ENCODE data around the gene TFCP2L1.
"Not testable (repeated sequence)": the region's sequence is repeated elsewhere in the genome, so short reads cannot be mapped to it uniquely, and the experiment has no call there.

Gene TFCP2L1

GRCh38 chr2:121295911-121296650, 11.1 kb upstream of the TFCP2L1 start:
- no peak for DNase-seq (ENCODE audit: low read depth in 3 of 3)

GRCh38 chr2:121294881-121295840, 10.2 kb upstream of the TFCP2L1 start:
- DNase-seq (ENCODE audit: low read depth in 3 of 3) = no peak

DNA sequence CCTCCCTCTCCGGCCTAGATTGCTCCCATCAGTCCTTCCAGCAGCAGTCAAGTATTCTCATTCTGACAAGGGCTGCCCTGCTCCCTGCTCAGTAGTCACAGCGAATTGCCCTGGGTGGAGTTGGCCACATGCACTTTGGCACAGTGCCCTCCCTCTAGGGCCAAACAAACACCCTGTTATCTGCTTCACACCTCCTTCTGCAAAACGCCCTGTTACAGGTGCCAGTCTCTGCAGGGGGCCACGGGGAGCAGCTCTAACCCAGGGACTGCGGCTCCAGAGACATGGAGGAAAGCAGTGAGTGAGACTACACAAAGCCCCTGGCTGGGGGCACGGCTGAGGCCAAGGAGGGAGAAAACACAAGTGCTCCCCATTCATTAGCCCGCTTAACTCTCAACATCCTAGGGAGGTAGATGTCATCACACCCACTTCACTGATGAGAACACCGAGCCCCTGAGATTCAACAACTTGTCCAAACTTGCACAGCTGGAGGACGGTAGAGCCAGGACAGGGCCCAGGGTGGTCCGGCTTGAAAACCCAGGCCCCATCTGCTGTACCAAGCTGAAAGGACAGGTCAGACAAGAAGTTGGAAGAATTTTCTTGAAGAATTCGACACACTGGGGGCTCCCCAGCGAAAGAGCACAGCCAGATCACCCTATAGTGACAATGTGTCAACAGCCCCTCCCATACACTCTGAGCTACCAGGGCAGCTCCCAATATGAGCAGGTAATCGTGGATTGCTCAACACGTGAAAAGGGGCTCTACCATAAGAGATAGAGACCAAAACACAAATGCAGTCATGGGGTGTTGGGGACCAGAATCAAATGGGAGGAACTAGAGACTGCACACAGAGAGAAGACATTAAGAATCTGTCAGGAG, 8.7 kb upstream of the TFCP2L1 start:
- no peak for DNase-seq (ENCODE audit: low read depth in 3 of 3)

DNA sequence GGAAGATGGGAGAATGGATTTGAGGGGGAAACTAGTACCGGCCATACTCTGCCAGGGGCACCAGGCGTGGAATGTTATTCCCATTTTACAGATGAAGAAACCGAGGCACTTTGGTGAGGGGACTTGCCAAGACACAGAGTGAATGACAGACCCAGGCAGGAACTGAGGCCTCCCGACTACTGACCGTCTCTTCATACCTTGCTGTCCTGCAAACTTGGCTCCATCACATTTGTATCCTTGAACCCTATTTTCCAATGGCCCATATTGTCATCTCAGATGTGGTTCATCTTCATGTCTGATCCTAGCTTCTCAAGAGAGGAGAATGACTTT, 6.2 kb upstream of the TFCP2L1 start:
- DNase-seq (ENCODE audit: low read depth in 3 of 3) = no peak

DNA sequence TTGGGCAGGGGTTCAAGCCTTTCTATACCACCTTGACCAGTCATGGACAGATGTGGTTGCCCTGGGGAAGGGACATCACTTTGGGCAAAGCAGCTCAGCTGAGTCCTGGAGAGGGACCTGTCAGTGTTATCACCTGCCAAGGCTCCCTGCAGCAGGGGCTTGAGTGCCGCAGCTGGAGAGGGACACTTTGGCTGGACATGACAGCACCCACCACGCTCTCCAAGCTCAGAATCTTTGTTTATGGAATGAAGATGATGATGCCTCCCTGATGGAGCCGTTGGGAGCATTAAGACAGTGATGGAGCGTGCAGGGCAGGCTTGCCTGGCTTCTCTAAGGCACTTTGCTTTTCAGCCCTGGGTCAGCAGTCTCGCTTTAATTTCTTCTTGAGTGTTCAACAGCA, 4.3 kb upstream of the TFCP2L1 start:
- no peak for DNase-seq (ENCODE audit: low read depth in 3 of 3)

GRCh38 chr2:121288454-121289231, 3.6 kb upstream of the TFCP2L1 start:
- DNase-seq (ENCODE audit: low read depth in 3 of 3) = no peak

DNA sequence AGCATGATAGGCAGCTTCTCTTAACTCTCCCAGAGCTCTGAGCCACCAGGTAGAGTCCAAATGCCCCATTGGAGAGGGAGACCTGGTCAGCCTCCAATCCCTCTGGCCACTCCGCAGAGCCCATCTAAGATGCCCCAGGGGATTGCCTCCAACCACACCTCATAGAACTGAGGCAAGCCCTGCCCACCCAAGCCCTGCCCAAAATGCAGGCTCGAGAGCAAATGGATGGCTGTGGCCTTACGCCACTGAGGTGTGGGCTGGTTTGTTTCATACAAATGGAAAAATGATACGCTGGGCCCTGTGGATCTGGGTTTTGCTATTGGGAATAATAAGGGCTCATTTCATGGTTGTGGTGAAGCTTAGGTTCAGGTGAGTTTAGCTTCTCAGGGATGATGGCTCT, 3.0 kb upstream of the TFCP2L1 start:
- no peak for DNase-seq (ENCODE audit: low read depth in 3 of 3)

DNA sequence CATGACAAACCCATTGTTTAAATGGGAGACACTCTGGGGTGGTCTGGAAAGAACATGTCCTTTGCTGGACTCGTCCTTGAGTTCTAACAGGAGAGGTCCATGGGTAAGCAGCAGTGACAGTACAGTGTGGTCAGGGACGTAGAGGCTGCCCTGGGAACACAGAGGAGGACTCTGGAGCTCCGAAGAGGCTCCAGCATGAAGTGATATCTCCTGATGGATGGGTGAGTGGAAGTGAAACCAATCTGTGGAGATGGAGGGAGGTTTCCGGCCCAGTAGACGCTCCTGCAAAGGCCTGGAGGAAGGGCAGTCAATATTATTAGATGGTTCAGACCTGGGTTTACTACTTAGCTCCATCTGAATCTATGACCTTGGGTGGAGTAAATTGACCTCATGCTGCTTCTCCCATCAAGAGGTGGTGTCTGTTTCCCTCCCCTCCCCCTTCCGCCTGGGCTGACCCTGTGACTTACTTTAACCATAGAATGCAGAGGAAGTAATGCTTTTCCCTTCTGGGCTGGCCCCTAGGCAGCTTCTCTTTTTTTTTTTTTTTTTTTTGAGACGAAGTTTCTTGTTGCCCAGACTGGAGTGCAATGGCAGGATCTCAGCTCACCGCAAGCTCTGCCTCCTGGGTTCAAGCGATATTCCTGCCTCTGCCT, 2.3 kb upstream of the TFCP2L1 start:
- DNase-seq (ENCODE audit: low read depth in 3 of 3) = no peak

DNA sequence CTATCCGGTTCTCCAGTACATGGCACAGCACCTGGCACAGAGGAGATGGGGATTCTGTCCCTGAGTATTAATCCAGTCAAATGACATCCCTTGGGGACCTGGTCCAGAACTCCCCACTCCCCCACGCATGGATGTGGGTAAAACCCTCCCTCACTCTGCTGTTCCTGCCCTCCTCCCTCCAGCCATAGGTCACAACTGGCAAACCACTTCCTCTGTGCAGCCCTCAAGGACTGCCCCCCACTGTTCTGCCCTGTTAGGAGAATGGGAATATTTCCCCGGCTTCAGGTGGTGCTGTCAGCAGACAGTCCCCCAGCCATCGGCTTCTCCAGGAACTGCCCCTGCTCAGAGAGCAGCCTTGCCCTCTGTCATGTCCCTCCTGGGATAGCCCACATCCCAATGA, 1.5 kb upstream of the TFCP2L1 start:
- no peak for DNase-seq (ENCODE audit: low read depth in 3 of 3)

GRCh38 chr2:121285926-121286325, 924 bp upstream of the TFCP2L1 start:
- no peak for DNase-seq (ENCODE audit: low read depth in 3 of 3)

- no peak for DNase-seq (ENCODE audit: low read depth in 3 of 3)
Observed at GRCh38 chr2:121283670-121284462, 1.1 kb downstream of the TFCP2L1 start.

- DNase-seq (ENCODE audit: low read depth in 3 of 3) = no peak
Observed at GRCh38 chr2:121282800-121283385, 2.1 kb downstream of the TFCP2L1 start.

DNA sequence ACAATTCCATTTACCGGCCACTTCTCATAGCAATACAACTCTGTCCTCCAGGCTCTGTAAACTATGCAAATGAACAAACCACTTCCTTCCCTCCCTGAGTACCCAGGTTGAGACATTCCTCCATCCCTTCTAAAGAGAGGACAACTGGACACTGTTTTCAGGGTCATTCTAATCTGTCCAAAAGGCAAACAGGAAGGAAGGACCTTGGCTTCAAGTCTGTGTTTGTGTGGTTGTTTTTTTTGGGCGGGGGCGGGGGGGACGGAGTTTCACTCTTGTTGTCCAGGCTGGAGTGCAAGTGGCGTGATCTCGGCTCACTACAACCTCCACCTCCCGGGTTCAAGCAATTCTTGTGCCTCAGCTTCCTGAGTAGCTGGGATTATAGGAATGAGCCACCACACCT, 3.3 kb downstream of the TFCP2L1 start:
- no peak for DNase-seq (ENCODE audit: low read depth in 3 of 3)

DNA sequence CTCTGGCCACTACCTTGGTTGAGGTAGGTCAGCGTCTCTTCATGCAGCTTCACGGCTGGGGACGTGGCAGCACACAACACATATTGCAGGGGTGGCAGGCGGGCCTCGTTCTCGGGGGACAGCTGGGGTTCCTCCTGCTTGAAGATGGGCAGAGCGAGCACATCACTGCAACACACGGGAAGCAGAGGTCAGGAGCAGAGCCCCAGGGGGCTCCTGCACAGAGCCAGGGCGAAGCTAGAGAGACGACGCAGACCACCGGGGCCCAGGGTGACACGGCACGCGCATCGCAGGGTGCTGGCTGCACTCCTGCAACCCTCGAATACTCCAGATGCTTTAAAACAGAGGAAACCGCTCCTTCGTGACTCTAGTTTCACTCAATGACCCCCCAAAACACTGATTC, 3.9 kb downstream of the TFCP2L1 start:
- DNase-seq (ENCODE audit: low read depth in 3 of 3) = no peak

GRCh38 chr2:121279476-121280220, 5.4 kb downstream of the TFCP2L1 start:
- no peak for DNase-seq (ENCODE audit: low read depth in 3 of 3)

DNA sequence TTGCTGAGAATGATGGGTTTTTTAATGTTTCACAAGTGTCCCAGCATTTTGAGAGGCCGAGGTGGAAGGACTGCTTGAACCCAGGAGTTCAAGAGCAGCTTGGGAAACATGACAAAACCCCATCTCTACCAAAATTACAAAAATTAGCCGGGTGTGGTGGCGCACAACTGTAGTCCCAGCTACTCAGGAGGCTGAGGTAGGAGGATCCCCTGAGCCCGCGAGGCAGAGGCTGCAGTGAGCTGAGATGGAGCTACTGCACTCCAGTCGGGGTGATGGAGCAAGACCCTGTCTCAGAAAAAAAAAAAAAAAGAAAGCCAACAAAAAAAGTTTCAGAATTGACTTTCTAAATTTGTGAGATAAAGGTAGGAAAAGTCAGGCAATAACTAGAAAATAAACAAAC, 8.7 kb downstream of the TFCP2L1 start:
- no peak for DNase-seq (ENCODE audit: low read depth in 3 of 3)

DNA sequence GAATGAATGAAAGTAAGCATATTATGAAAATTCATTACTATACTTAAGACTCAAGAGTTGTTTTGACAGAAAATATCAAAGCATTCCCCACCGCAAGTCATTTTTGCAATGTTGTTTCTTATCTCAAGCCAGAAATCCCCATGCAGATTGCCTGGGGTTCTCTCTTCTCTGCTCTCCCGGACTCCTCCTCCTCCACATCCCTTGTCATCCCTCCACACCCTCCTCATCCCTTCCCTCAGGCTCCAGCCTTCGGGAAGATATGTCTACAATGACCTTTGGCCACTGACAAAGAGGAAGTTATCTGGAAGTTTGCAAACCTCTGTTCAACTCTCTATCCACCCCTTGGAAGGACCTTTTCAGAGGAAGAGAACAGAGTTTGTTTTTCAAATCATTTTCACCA, 11.9 kb downstream of the TFCP2L1 start:
- DNase-seq (ENCODE audit: low read depth in 3 of 3) = no peak

DNA sequence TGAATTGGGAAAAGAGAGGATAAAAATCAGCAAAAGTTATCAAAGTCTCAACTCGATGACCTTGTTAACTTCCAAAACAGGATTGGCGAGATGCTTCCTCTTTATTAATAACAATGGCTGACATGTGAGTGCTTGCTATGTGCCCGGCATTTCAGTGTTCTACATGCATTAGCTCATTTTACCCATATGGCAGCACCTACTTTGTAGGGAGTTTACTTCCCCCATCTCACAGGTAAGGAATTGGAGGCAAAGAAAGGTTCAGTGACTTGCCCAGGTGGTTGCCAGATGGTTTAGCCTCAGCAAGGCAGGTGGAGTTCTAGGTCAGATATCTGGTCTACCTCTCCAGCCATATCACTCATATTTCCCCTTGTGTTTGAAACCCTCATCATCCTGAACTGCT, 12.4 kb downstream of the TFCP2L1 start:
- no peak for DNase-seq (ENCODE audit: low read depth in 3 of 3)

GRCh38 chr2:121269436-121269835, 15.6 kb downstream of the TFCP2L1 start:
- not testable (repeated sequence) for DNase-seq (ENCODE audit: low read depth in 3 of 3)

Data from stimulated activated CD4-positive, alpha-beta T cell treated with anti-CD3 and anti-CD28 coated beads, TNF-alpha, amount 100 ng/mL, for 4 hours (primary cell).